H9 (cell line): Measurements from ENCODE around the gene FTH1. TPM values are rescaled to one million over a fixed set of nuclear protein-coding genes. Genes with fewer than 3 reads are reported as not detected.

Experiments
- DNase-seq: peaks from one replicate; pipeline ENCODE4 v3.0.0-alpha.2; 2017
- H2AFZ ChIP-seq: one replicate; pipeline ENCODE4 v1.6.1; 2013; ENCODE audit warnings: mild to moderate bottlenecking, low read length, control low read depth, moderate library complexity
- H2AK5ac ChIP-seq: 2 replicates; pipeline ENCODE4 v1.6.1; 2013; ENCODE audit warnings: low read length, control low read depth, mixed read lengths; ENCODE audit not compliant: insufficient read length
- H2BK120ac ChIP-seq: one replicate; pipeline ENCODE4 v1.6.1; 2013; ENCODE audit warnings: low read depth, mild to moderate bottlenecking, low read length, control low read depth, inconsistent platforms; ENCODE audit not compliant: poor library complexity, severe bottlenecking
- H2BK12ac ChIP-seq: 2 replicates; pipeline ENCODE4 v1.6.1; 2013; ENCODE audit warnings: low read length, control low read depth, mixed read lengths, low read depth; ENCODE audit not compliant: insufficient read length
- H2BK15ac ChIP-seq: 2 replicates; pipeline ENCODE4 v1.6.1; 2013; ENCODE audit warnings: low read depth, low read length, control low read depth
- H2BK20ac ChIP-seq: one replicate; pipeline ENCODE4 v1.6.1; 2013; ENCODE audit warnings: low read depth, mild to moderate bottlenecking, low read length, control low read depth, inconsistent platforms; ENCODE audit not compliant: poor library complexity, severe bottlenecking
- H2BK5ac ChIP-seq: 2 replicates; pipeline ENCODE4 v1.6.1; 2013; ENCODE audit warnings: low read length, control low read depth, mixed read lengths; ENCODE audit not compliant: insufficient read length
- H3K14ac ChIP-seq: 2 replicates; pipeline ENCODE4 v1.6.1; 2013; ENCODE audit warnings: low read length, control low read depth; ENCODE audit not compliant: insufficient read depth
- H3K18ac ChIP-seq: 2 replicates; pipeline ENCODE4 v1.6.1; 2013; ENCODE audit warnings: low read depth, mild to moderate bottlenecking, mixed read lengths, low read length, control low read depth; ENCODE audit not compliant: insufficient read length
- H3K23ac ChIP-seq: 2 replicates; pipeline ENCODE4 v1.6.1; 2013; ENCODE audit warnings: low read length, control low read depth, mixed read lengths, low read depth; ENCODE audit not compliant: insufficient read length
- H3K23me2 ChIP-seq: 2 replicates; pipeline ENCODE4 v1.6.1; 2013; ENCODE audit warnings: low read depth, mild to moderate bottlenecking, mixed read lengths, low read length, control low read depth; ENCODE audit not compliant: insufficient read length, poor library complexity, severe bottlenecking
- H3K27ac ChIP-seq: 2 replicates; pipeline ENCODE4 v1.5.1; 2013; ENCODE audit warnings: low read length, control low read depth, mixed read lengths, low read depth; ENCODE audit not compliant: insufficient read length
- H3K27me3 ChIP-seq: 2 replicates; pipeline ENCODE4 v1.6.1; 2013; ENCODE audit warnings: low read length, control low read depth, inconsistent platforms; ENCODE audit not compliant: insufficient read depth
- H3K4ac ChIP-seq: 2 replicates; pipeline ENCODE4 v1.6.1; 2013; ENCODE audit warnings: low read depth, mild to moderate bottlenecking, control low read depth, inconsistent platforms, low read length, moderate library complexity
- H3K4me1 ChIP-seq: 2 replicates; pipeline ENCODE4 v1.6.1; 2013; ENCODE audit warnings: low read length, control low read depth, inconsistent platforms; ENCODE audit not compliant: insufficient read depth
- H3K4me2 ChIP-seq: 2 replicates; pipeline ENCODE4 v1.6.1; 2013; ENCODE audit warnings: low read length, control low read depth, mixed read lengths; ENCODE audit not compliant: insufficient read length, insufficient read depth
- H3K56ac ChIP-seq: 2 replicates; pipeline ENCODE4 v1.6.1; 2013; ENCODE audit warnings: low read depth, mild to moderate bottlenecking, mixed read lengths, low read length, control low read depth; ENCODE audit not compliant: insufficient read length
- H3K79me1 ChIP-seq: 2 replicates; pipeline ENCODE4 v1.6.1; 2013; ENCODE audit warnings: low read depth, mild to moderate bottlenecking, moderate library complexity, low read length, control low read depth, inconsistent platforms; ENCODE audit not compliant: insufficient read depth, poor library complexity, severe bottlenecking
- H3K79me2 ChIP-seq: 2 replicates; pipeline ENCODE4 v1.6.1; 2013; ENCODE audit warnings: low read length, control low read depth, inconsistent platforms; ENCODE audit not compliant: insufficient read depth
- H3K9ac ChIP-seq: 2 replicates; pipeline ENCODE4 v1.6.1; 2013; ENCODE audit warnings: low read length, control low read depth, mixed read lengths; ENCODE audit not compliant: insufficient read length; ENCODE audit errors: extremely low read depth
- H3K9me3 ChIP-seq: one replicate; pipeline ENCODE4 v1.6.1; 2013; ENCODE audit warnings: low read depth, low read length, inconsistent platforms; ENCODE audit not compliant: control insufficient read depth
- H3T11ph ChIP-seq: one replicate; pipeline ENCODE4 v1.6.1; 2013; ENCODE audit warnings: mild to moderate bottlenecking, low read length, control low read depth, inconsistent platforms
- H4K20me1 ChIP-seq: one replicate; pipeline ENCODE4 v1.6.1; 2013; ENCODE audit not compliant: control insufficient read depth, insufficient read length, insufficient read depth
- H4K5ac ChIP-seq: 2 replicates; pipeline ENCODE4 v1.6.1; 2013; ENCODE audit warnings: low read depth, mild to moderate bottlenecking, mixed read lengths, low read length, control low read depth; ENCODE audit not compliant: insufficient read length
- H4K8ac ChIP-seq: replicated peaks from 2 replicates; pipeline ENCODE4 v1.6.1; 2013; ENCODE audit warnings: low read length, control low read depth, mixed read lengths, low read depth; ENCODE audit not compliant: insufficient read length
- H4K91ac ChIP-seq: 2 replicates; pipeline ENCODE4 v1.6.1; 2013; ENCODE audit warnings: low read depth, mild to moderate bottlenecking, moderate library complexity, mixed read lengths, low read length, control low read depth; ENCODE audit not compliant: insufficient read length
- H3K27ac Mint-ChIP-seq, 3 experiments: 2 replicates in 2 of 3; 3 replicates in 1 of 3; pipeline ENCODE4 v1.8.0; 2020 to 2021; ENCODE audit warnings: mixed read lengths in 3 of 3, mild to moderate bottlenecking in 1 of 3, moderate library complexity in 1 of 3
- H3K27me3 Mint-ChIP-seq: 2 replicates; pipeline ENCODE4 v1.8.0; 2021; ENCODE audit warnings: low read depth, mild to moderate bottlenecking, moderate library complexity, mixed read lengths
- H3K36me3 Mint-ChIP-seq, 3 experiments: 2 replicates in 2 of 3; 3 replicates in 1 of 3; pipeline ENCODE4 v1.8.0; 2020 to 2021; ENCODE audit warnings: low read depth in 3 of 3, mixed read lengths in 3 of 3; ENCODE audit not compliant: insufficient read depth in 1 of 3
- H3K4me1 Mint-ChIP-seq, 2 experiments: 2 replicates each; pipeline ENCODE4 v1.8.0; 2020; ENCODE audit warnings: mixed read lengths in 2 of 2
- H3K4me3 Mint-ChIP-seq, 2 experiments: 2 replicates in 1 of 2; 3 replicates in 1 of 2; pipeline ENCODE4 v1.8.0; 2020 to 2021; ENCODE audit warnings: mild to moderate bottlenecking in 2 of 2, mixed read lengths in 2 of 2, moderate library complexity in 1 of 2
- H3K9me3 Mint-ChIP-seq, 2 experiments: 2 replicates in 1 of 2; 3 replicates in 1 of 2; pipeline ENCODE4 v1.8.0; 2020; ENCODE audit warnings: mild to moderate bottlenecking in 2 of 2, mixed read lengths in 2 of 2, moderate library complexity in 1 of 2
- CTCF ChIP-seq: fragments of 200-600 bp; sonication (generic); conservative IDR thresholded peaks from 3 replicates; pipeline ENCODE4 v1.8.0; 2021; ENCODE audit warnings: antibody characterized with exemption, mild to moderate bottlenecking
- WGBS: extraction: QIAGEN DNeasy Blood & Tissue Kit; methylation state at CpG from one replicate; pipeline ENCODE4 v1.1.7; 2013; ENCODE audit warnings: missing lambda C conversion rate, low lambda C conversion rate, mixed read lengths; ENCODE audit not compliant: insufficient read length; ENCODE audit errors: extremely low coverage; 5-methylcytosine and 5-hydroxymethylcytosine counted together
- total RNA-seq: library from RNA; stranded (reverse); gene quantifications from 2 replicates; pipeline ENCODE4 v1.2.1, GENCODE V29; 2021

Gene FTH1
- total RNA-seq, 1 experiment from 2014 or later: 1,505 TPM

- H4K5ac ChIP-seq: no peak overlapping the region
- H3K36me3 Mint-ChIP-seq: no peaks in the 10 kb centered on the region
- no peaks in the 10 kb centered on the region for H3K79me1 ChIP-seq
- H3K4me1 Mint-ChIP-seq: peaks cover 13 to 21% of the 10 kb centered on the region in 2 experiments
- H2BK120ac ChIP-seq: no peak overlapping the region
- H3K4me2 ChIP-seq: no peak overlapping the region
- no peak overlapping the region for H2BK20ac ChIP-seq
- H2BK15ac ChIP-seq: no peak overlapping the region
- H4K8ac ChIP-seq: no peak overlapping the region
- H3K56ac ChIP-seq: no peak overlapping the region
- peaks cover 48% of the 10 kb centered on the region for H3K27me3 Mint-ChIP-seq
- no peaks in the 10 kb centered on the region for H3K79me2 ChIP-seq
- no peak overlapping the region for H3K4ac ChIP-seq
- H3K9me3 ChIP-seq: no peaks in the 10 kb centered on the region
- DNase-seq: no peak
- H3K23me2 ChIP-seq: peaks cover 5% of the 10 kb centered on the region
- no peaks in the 10 kb centered on the region for H3K4me1 ChIP-seq
- H4K91ac ChIP-seq: no peak overlapping the region
- no CpG with 5 or more reads among the region's 7 CpGs for WGBS
- no peaks in the 10 kb centered on the region for H3K9me3 Mint-ChIP-seq
- H3K27me3 ChIP-seq: no peaks in the 10 kb centered on the region; the same call in 1 of the 2 replicates
- no peak overlapping the region for H2BK5ac ChIP-seq
- no peak overlapping the region for H3K23ac ChIP-seq
- H3K27ac Mint-ChIP-seq: no peak overlapping the region
- no peaks in the 10 kb centered on the region for H4K20me1 ChIP-seq
- TF ChIP-seq CTCF: no peak
- H3T11ph ChIP-seq: no peak overlapping the region
- H3K27ac ChIP-seq: no peak overlapping the region
- H2AFZ ChIP-seq: no peak overlapping the region
- H2BK12ac ChIP-seq: no peak overlapping the region
- no peak overlapping the region for H3K9ac ChIP-seq
- H2AK5ac ChIP-seq: no peak overlapping the region
- H3K14ac ChIP-seq: no peak overlapping the region
- no peak overlapping the region for H3K18ac ChIP-seq
- H3K4me3 Mint-ChIP-seq: no peak overlapping the region
Measured at GRCh38 chr11:61914471-61915171, 52.8 kb downstream of the FTH1 start.

Other genes with a start within 250 kb of the FTH1 start
- gene MYRF, start 215.0 kb downstream of the FTH1 start, total RNA-seq: 12.9 and 13.9 TPM in 2 replicates
- 199 and 201 TPM in 2 replicates for gene TMEM258, start 175.0 kb downstream of the FTH1 start, total RNA-seq
- gene FEN1, start 174.7 kb downstream of the FTH1 start, total RNA-seq: 114 and 115 TPM in 2 replicates
- 125 and 126 TPM in 2 replicates for gene FADS1, start 150.6 kb downstream of the FTH1 start, total RNA-seq
- 316 and 322 TPM in 2 replicates for gene FADS2, start 139.3 kb downstream of the FTH1 start, total RNA-seq
- 34.9 and 36.7 TPM in 2 replicates for gene FADS3, start 76.1 kb downstream of the FTH1 start, total RNA-seq
- gene RAB3IL1, start 50.1 kb downstream of the FTH1 start, total RNA-seq: 1.8 and 2.4 TPM in 2 replicates
- gene BEST1, start 17.3 kb downstream of the FTH1 start, total RNA-seq: 0.18 and 0.24 TPM in 2 replicates
- gene INCENP, start 156.4 kb upstream of the FTH1 start, total RNA-seq: 94.1 and 99.9 TPM in 2 replicates
- not detected in 2 replicates for gene SCGB1D1, start 222.6 kb upstream of the FTH1 start, total RNA-seq
- gene SCGB2A1, start 241.0 kb upstream of the FTH1 start, total RNA-seq: not detected in 2 replicates